IPS-15b (cell line): ENCODE results near the gene MAP4K5.

Experiments
- H3K27me3 ChIP-seq: one replicate; pipeline ENCODE4 v1.6.1; 2013; ENCODE audit warnings: low read length; ENCODE audit not compliant: control insufficient read depth, insufficient read depth
- H3K36me3 ChIP-seq: one replicate; pipeline ENCODE4 v1.6.1; 2013; ENCODE audit warnings: low read length; ENCODE audit not compliant: control insufficient read depth, insufficient read depth
- H3K4me1 ChIP-seq: one replicate; pipeline ENCODE4 v1.6.1; 2013; ENCODE audit warnings: mild to moderate bottlenecking, low read length; ENCODE audit not compliant: control insufficient read depth, insufficient read depth
- H3K4me3 ChIP-seq: one replicate; pipeline ENCODE4 v1.5.1; 2013; ENCODE audit warnings: low read depth, low read length
- H3K9ac ChIP-seq: one replicate; pipeline ENCODE4 v1.6.1; 2013; ENCODE audit warnings: low read depth, mild to moderate bottlenecking, low read length
- H3K9me3 ChIP-seq: one replicate; pipeline ENCODE4 v1.6.1; 2013; ENCODE audit warnings: mild to moderate bottlenecking, low read length; ENCODE audit not compliant: control insufficient read depth, insufficient read depth

MAP4K5 gene

GRCh38 chr14:50377550-50378085 lies 154.8 kb downstream of the MAP4K5 start:
- H3K9me3 ChIP-seq = no peaks in the 10 kb centered on the region
- H3K4me3 ChIP-seq = no peak overlapping the region
- no peaks in the 10 kb centered on the region for H3K36me3 ChIP-seq
- no peaks in the 10 kb centered on the region for H3K4me1 ChIP-seq
- H3K9ac ChIP-seq = no peak overlapping the region
- H3K27me3 ChIP-seq = no peaks in the 10 kb centered on the region

- no peak overlapping the region for H3K9ac ChIP-seq
- no peaks in the 10 kb centered on the region for H3K4me1 ChIP-seq
- H3K27me3 ChIP-seq = no peaks in the 10 kb centered on the region
- no peaks in the 10 kb centered on the region for H3K9me3 ChIP-seq
- no peak overlapping the region for H3K4me3 ChIP-seq
- H3K36me3 ChIP-seq = no peaks in the 10 kb centered on the region
These were observed 156.6 kb downstream of the MAP4K5 start for GRCh38 chr14:50375760-50376159.

GRCh38 chr14:50373959-50374358 lies 158.4 kb downstream of the MAP4K5 start:
- Histone ChIP-seq H3K27me3 (no peaks in the 10 kb centered on the region), H3K4me3 (no peak overlapping the region), H3K36me3 (no peaks in the 10 kb centered on the region), H3K9ac (no peak overlapping the region), H3K9me3 (no peaks in the 10 kb centered on the region), H3K4me1 (no peaks in the 10 kb centered on the region)

- no peak overlapping the region for H3K4me3 ChIP-seq
- no peaks in the 10 kb centered on the region for H3K4me1 ChIP-seq
- H3K9ac ChIP-seq = no peak overlapping the region
- no peaks in the 10 kb centered on the region for H3K27me3 ChIP-seq
- no peaks in the 10 kb centered on the region for H3K36me3 ChIP-seq
- no peaks in the 10 kb centered on the region for H3K9me3 ChIP-seq
These were observed 160.8 kb downstream of the MAP4K5 start for GRCh38 chr14:50371546-50371945.
